Upper lobe of left lung (tissue), 6 donors: Measurements from ENCODE around the gene GALNT14. TPM values are rescaled to one million over a fixed set of nuclear protein-coding genes. Genes with fewer than 3 reads are reported as not detected.

Experiments used
- ATAC-seq, 2 donors: fragments of 200-7000 bp; cut with Tn5 transposase; one replicate each; pipeline ENCODE4 v1.9.1; 2022; ENCODE audit warnings: mild to moderate bottlenecking in 2 of 2, moderate library complexity in 2 of 2; ENCODE audit not compliant: low FRiP score in 2 of 2
- DNase-seq, 2 donors: peaks; one replicate each; pipeline ENCODE4 v3.0.0-alpha.2; 2019 to 2020
- H3K27ac ChIP-seq, 4 donors: fragments of 200-600 bp; sonication (generic); one replicate each; pipeline ENCODE4 v1.5.1; 2016 to 2019
- H3K27me3 ChIP-seq, 4 donors: fragments of 200-600 bp; sonication (generic); one replicate each; pipeline ENCODE4 v1.5.1; 2017 to 2019
- H3K36me3 ChIP-seq, 4 donors: fragments of 200-600 bp; sonication (generic); one replicate each; pipeline ENCODE4 v1.5.1; 2016 to 2019
- H3K4me1 ChIP-seq, 4 donors: fragments of 200-600 bp; sonication (generic); one replicate each; pipeline ENCODE4 v1.5.1; 2018 to 2019
- H3K4me3 ChIP-seq, 4 donors: fragments of 200-600 bp; sonication (generic); one replicate each; pipeline ENCODE4 v1.5.1; 2017 to 2019; ENCODE audit warnings: mild to moderate bottlenecking in 2 of 4, moderate library complexity in 1 of 4
- H3K9me3 ChIP-seq, 4 donors: fragments of 200-600 bp; sonication (generic); one replicate each; pipeline ENCODE4 v1.5.1; 2018 to 2019
- CTCF ChIP-seq, 6 experiments: fragments of 450-650 bp in 4 of 6; fragments of 200-600 bp in 2 of 6; sonication (generic) in 2 of 6; IDR thresholded peaks; one replicate each; pipeline ENCODE4 v1.5.1; 2016 to 2019; ENCODE audit warnings: antibody characterized with exemption in 6 of 6
- EP300 ChIP-seq, 4 donors: sonication (generic); formaldehyde crosslinking; IDR thresholded peaks; one replicate each; pipeline ENCODE4 v1.5.1; 2017; ENCODE audit warnings: antibody characterized with exemption in 4 of 4, control low read depth in 2 of 4
- POLR2A ChIP-seq, 4 donors: fragments of 450-650 bp; IDR thresholded peaks; one replicate each; pipeline ENCODE4 v1.5.1; 2016 to 2017; ENCODE audit warnings: antibody characterized with exemption in 4 of 4, mild to moderate bottlenecking in 2 of 4
- POLR2AphosphoS5 ChIP-seq, 2 donors: sonication (generic); formaldehyde crosslinking; IDR thresholded peaks; one replicate each; pipeline ENCODE4 v1.5.1; 2017; ENCODE audit warnings: antibody characterized with exemption in 2 of 2
- WGBS, 2 donors: methylation state at CpG; one replicate each; pipeline ENCODE4 v1.1.5; 2017 to 2018; 5-methylcytosine and 5-hydroxymethylcytosine counted together
- total RNA-seq, 6 donors: library from RNA; depleted of rRNA in 4 of 6; stranded (reverse); fragments of >200 nt in 4 of 6; gene quantifications; one replicate each; pipeline versions ENCODE4 v1.1.0 to v1.2.1, GENCODE V29; 2016 to 2021
- donor health status: DM: no; HTN: no; CAD: no; lungs with moderate emphysema.
- donor health status: DM: no; HTN: yes; CAD: no; lungs with severe emphysema.

GALNT14 gene
- total RNA-seq, 6 donors from 2014 or later, result 0.98 to 2.6 (median 1.4) TPM; not detected in 1

- no peak for DNase-seq
- Histone ChIP-seq H3K4me1 (no peaks in the 10 kb centered on the region), H3K9me3 (no peaks in the 10 kb centered on the region), H3K36me3 (no peaks in the 10 kb centered on the region), H3K27me3 (no peaks in the 10 kb centered on the region), H3K4me3 (no peak overlapping the region), H3K27ac (no peak overlapping the region)
- 84 to 92% methylated on average over 2 of the region's 2 CpGs for WGBS, 2 donors
- no peak for ATAC-seq
- no peak for TF ChIP-seq EP300 (IDR thresholded peaks at IDR 0.05)
- TF ChIP-seq CTCF (IDR thresholded peaks at IDR 0.05), result no peak
- no peak for TF ChIP-seq POLR2A (IDR thresholded peaks at IDR 0.05)
- no peak for TF ChIP-seq POLR2AphosphoS5 (IDR thresholded peaks at IDR 0.05)
Measured at GRCh38 chr2:30936977-30937376, 201.3 kb downstream of the GALNT14 start.

GRCh38 chr2:30935795-30936194 is 202.4 kb downstream of the GALNT14 start:
- H3K9me3 ChIP-seq, result no peaks in the 10 kb centered on the region
- no peak for ATAC-seq
- DNase-seq, result no peak
- H3K27ac ChIP-seq, result no peak overlapping the region
- H3K4me1 ChIP-seq, result no peaks in the 10 kb centered on the region
- H3K27me3 ChIP-seq, result no peaks in the 10 kb centered on the region
- 72 to 81% methylated on average over 8 of the region's 8 CpGs for WGBS, 2 donors
- H3K36me3 ChIP-seq, result no peaks in the 10 kb centered on the region
- TF ChIP-seq CTCF (IDR thresholded peaks at IDR 0.05), result no peak
- TF ChIP-seq EP300 (IDR thresholded peaks at IDR 0.05), result no peak
- no peak for TF ChIP-seq POLR2A (IDR thresholded peaks at IDR 0.05)
- no peak for TF ChIP-seq POLR2AphosphoS5 (IDR thresholded peaks at IDR 0.05)
- H3K4me3 ChIP-seq, result no peak overlapping the region

- Histone ChIP-seq H3K27me3 (no peaks in the 10 kb centered on the region), H3K36me3 (no peaks in the 10 kb centered on the region), H3K4me1 (no peaks in the 10 kb centered on the region), H3K9me3 (no peaks in the 10 kb centered on the region), H3K4me3 (no peak overlapping the region), H3K27ac (no peak overlapping the region)
- 73 to 80% methylated on average over 7 of the region's 7 CpGs for WGBS, 2 donors
- ATAC-seq (no peak), DNase-seq (no peak)
- TF ChIP-seq CTCF (IDR thresholded peaks at IDR 0.05) (no peak), EP300 (IDR thresholded peaks at IDR 0.05) (no peak), POLR2AphosphoS5 (IDR thresholded peaks at IDR 0.05) (no peak), POLR2A (IDR thresholded peaks at IDR 0.05) (no peak)
Measured at GRCh38 chr2:30934066-30934465, 204.2 kb downstream of the GALNT14 start.

- H3K36me3 ChIP-seq, result no peaks in the 10 kb centered on the region
- TF ChIP-seq POLR2A (IDR thresholded peaks at IDR 0.05), result no peak
- TF ChIP-seq EP300 (IDR thresholded peaks at IDR 0.05), result no peak
- TF ChIP-seq CTCF (IDR thresholded peaks at IDR 0.05), result no peak
- no peak for TF ChIP-seq POLR2AphosphoS5 (IDR thresholded peaks at IDR 0.05)
- H3K27me3 ChIP-seq, result no peaks in the 10 kb centered on the region
- 69 to 91% methylated on average over 5 of the region's 5 CpGs for WGBS, 2 donors
- H3K4me1 ChIP-seq, result no peaks in the 10 kb centered on the region
- DNase-seq (no peak), ATAC-seq (no peak)
- H3K4me3 ChIP-seq, result no peak overlapping the region
- no peak overlapping the region for H3K27ac ChIP-seq
- no peaks in the 10 kb centered on the region for H3K9me3 ChIP-seq
Measured at GRCh38 chr2:30933496-30933895, 204.7 kb downstream of the GALNT14 start.

- no peaks in the 10 kb centered on the region for H3K4me1 ChIP-seq
- DNase-seq, result no peak
- ATAC-seq, result no peak
- no peak for TF ChIP-seq POLR2AphosphoS5 (IDR thresholded peaks at IDR 0.05)
- TF ChIP-seq POLR2A (IDR thresholded peaks at IDR 0.05), result no peak
- no peak for TF ChIP-seq CTCF (IDR thresholded peaks at IDR 0.05)
- TF ChIP-seq EP300 (IDR thresholded peaks at IDR 0.05), result no peak
- no peaks in the 10 kb centered on the region for H3K36me3 ChIP-seq
- no peak overlapping the region for H3K27ac ChIP-seq
- WGBS, 2 donors, result 58 to 59% methylated on average over 3 of the region's 3 CpGs
- H3K27me3 ChIP-seq, result no peaks in the 10 kb centered on the region
- H3K9me3 ChIP-seq, result no peaks in the 10 kb centered on the region
- H3K4me3 ChIP-seq, result no peak overlapping the region
Measured at GRCh38 chr2:30932870-30933269, 205.4 kb downstream of the GALNT14 start.
